ENCODE data around the gene CCNA2. TPM values are rescaled to one million over a fixed set of nuclear protein-coding genes. Genes with fewer than 3 reads are reported as not detected.

The CCNA2 gene
- total and polyA plus RNA-seq, 9 of the 15 experiments (the other 6 are each of a cell fraction or from before 2014, with no cell fraction given): 37.1 to 197 (median 154) TPM

GRCh38 chr4:121800961-121801714 is 22.5 kb downstream of the CCNA2 start, which contains the start of gene EXOSC9 (continued):
- peak in 1 of 2 experiments; percentile 28 for TF ChIP-seq AFF1 (IDR thresholded peaks at IDR 0.05; ENCODE audit: low read depth in 1 of 2, partially characterized antibody in 2 of 2)
- peak; percentile 64 for TF ChIP-seq NBN (IDR thresholded peaks at IDR 0.05; ENCODE audit: low read depth)
- no peak for TF ChIP-seq ZNF77 (CRISPR knock-in tag; IDR thresholded peaks at IDR 0.05)
- peak in 1 of 2 experiments; percentile 76; a peak in 2 of 4 replicates for TF ChIP-seq HDAC1 (IDR thresholded peaks at IDR 0.05)
- peak; percentile 31; the same call in 1 of the 2 replicates for TF ChIP-seq TCF3 (CRISPR knock-in tag; IDR thresholded peaks at IDR 0.05)
- TF ChIP-seq CHD2 (IDR thresholded peaks at IDR 0.05; ENCODE audit: low read depth, low read length): no peak
- TF ChIP-seq CLOCK (CRISPR knock-in tag; IDR thresholded peaks at IDR 0.05; ENCODE audit: borderline replicate concordance): no peak
- TF ChIP-seq RBBP5 (IDR thresholded peaks at IDR 0.05; ENCODE audit: borderline replicate concordance, insufficient read depth, low read length, poor library complexity, severe bottlenecking): peak; percentile 99
- peak; percentile 16; the same call in 1 of the 2 replicates for TF ChIP-seq SMARCC2 (IDR thresholded peaks at IDR 0.05; ENCODE audit: low read depth)
- no peak for TF ChIP-seq RBM34 (IDR thresholded peaks at IDR 0.05; ENCODE audit: borderline replicate concordance, insufficient read depth, low read length)
- TF ChIP-seq MAFK (IDR thresholded peaks at IDR 0.05; ENCODE audit: low read length): no peak
- peak; percentile 92; the same call in 1 of the 2 replicates for TF ChIP-seq BRD4 (IDR thresholded peaks at IDR 0.05)
- TF ChIP-seq SPI1 (IDR thresholded peaks at IDR 0.05; ENCODE audit: borderline replicate concordance, low read depth, low read length): peak; percentile 93
- no peak for TF ChIP-seq EWSR1 (IDR thresholded peaks at IDR 0.05; ENCODE audit: borderline replicate concordance, low read depth, partially characterized antibody)
- TF ChIP-seq CBFA2T3 (IDR thresholded peaks at IDR 0.05): no peak
- TF ChIP-seq, protein P1, sequence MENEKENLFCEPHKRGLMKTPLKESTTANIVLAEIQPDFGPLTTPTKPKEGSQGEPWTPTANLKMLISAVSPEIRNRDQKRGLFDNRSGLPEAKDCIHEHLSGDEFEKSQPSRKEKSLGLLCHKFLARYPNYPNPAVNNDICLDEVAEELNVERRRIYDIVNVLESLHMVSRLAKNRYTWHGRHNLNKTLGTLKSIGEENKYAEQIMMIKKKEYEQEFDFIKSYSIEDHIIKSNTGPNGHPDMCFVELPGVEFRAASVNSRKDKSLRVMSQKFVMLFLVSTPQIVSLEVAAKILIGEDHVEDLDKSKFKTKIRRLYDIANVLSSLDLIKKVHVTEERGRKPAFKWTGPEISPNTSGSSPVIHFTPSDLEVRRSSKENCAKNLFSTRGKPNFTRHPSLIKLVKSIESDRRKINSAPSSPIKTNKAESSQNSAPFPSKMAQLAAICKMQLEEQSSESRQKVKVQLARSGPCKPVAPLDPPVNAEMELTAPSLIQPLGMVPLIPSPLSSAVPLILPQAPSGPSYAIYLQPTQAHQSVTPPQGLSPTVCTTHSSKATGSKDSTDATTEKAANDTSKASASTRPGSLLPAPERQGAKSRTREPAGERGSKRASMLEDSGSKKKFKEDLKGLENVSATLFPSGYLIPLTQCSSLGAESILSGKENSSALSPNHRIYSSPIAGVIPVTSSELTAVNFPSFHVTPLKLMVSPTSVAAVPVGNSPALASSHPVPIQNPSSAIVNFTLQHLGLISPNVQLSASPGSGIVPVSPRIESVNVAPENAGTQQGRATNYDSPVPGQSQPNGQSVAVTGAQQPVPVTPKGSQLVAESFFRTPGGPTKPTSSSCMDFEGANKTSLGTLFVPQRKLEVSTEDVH (IDR thresholded peaks at IDR 0.05; ENCODE audit: low read depth, partially characterized antibody): peak; percentile 98
- no peak for TF ChIP-seq USF1 (CRISPR knock-in tag; IDR thresholded peaks at IDR 0.05)

Data from K562 (cell line).